Dermis blood vessel endothelial cell (primary cell): ENCODE data around the gene XRCC2. TPM values are rescaled to one million over a fixed set of nuclear protein-coding genes. Genes with fewer than 3 reads are reported as not detected.
"Not testable (repeated sequence)": the region's sequence is repeated elsewhere in the genome, so short reads cannot be mapped to it uniquely, and the experiment has no call there.

Source experiments
- DNase-seq: peaks from one replicate; pipeline ENCODE4 v3.0.0; 2010
- total RNA-seq: library from RNA; depleted of rRNA; stranded (reverse); fragments of >200 nt; gene quantifications from 2 replicates; pipeline ENCODE4 v1.2.3, GENCODE V29; 2014

The XRCC2 gene
- 3.1 and 7.0 TPM in 2 replicates for total RNA-seq

DNA sequence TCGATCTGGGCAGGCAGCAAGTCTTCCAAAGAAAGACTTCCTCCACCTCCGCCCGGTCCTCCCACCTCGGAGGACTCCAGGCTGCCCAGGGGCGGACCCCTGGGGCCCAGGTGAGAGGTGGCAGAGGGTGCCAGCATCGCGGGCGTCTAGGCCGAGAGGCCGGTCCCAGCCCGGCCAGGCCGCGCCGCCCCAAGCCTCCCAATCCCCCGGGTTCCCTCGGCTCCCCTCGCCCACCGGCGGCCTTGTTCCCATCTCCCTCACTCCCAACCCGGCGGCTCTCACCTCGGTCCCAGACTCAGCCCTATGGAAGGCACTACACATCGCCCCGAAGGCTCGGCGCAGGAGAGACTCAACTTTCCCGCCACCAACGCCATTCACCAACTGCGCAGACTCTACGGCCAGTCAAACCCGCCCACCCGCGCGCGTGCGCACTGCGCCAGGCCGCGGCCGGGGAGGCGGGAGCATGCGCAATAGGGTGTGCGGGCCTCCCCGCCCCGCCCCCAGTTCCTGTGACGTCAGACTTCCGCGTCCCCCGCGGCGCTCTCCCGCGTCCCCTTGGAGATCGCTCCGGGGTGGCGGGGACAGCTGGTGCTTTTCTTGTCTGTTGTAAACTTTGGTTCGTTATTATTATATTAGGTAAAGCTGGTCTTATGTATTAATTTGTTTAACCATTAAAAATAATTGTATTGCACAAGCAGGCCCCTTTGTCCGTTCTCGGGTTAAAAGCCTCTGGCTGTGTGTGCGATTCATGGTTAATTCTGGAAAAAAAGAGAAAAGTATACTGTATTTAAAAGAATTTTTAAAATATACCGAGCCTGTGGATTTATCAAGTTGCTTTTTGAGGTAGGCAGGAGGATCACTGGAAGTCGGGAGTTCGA, at the start of gene XRCC2:
TSS of gene XRCC2 (minus strand) at position 383 of the 878 bp plus-strand sequence. CDS start at position 321, 62 bp downstream.
- peak; percentile 93 for DNase-seq

DNA sequence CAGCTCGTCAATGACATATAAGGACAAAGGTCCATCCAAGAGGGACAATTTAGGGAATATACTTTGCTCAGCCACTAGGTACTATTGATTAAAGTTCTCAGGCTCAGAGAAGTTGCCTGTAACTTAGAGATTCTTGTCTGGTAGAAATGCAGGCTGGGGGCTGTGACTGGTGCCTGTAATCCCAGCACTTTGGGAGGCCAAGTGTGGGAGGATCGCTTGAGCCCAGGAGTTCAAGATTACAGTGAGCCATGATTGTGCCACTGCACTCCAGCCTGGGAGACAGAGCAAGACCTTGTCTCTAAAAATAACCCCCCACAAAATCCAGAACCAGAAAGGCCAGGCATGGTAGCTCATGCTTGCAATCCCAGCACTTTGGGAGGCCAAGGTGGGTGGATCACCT, 47.4 kb upstream of the XRCC2 start:
- DNase-seq = no peak

DNA sequence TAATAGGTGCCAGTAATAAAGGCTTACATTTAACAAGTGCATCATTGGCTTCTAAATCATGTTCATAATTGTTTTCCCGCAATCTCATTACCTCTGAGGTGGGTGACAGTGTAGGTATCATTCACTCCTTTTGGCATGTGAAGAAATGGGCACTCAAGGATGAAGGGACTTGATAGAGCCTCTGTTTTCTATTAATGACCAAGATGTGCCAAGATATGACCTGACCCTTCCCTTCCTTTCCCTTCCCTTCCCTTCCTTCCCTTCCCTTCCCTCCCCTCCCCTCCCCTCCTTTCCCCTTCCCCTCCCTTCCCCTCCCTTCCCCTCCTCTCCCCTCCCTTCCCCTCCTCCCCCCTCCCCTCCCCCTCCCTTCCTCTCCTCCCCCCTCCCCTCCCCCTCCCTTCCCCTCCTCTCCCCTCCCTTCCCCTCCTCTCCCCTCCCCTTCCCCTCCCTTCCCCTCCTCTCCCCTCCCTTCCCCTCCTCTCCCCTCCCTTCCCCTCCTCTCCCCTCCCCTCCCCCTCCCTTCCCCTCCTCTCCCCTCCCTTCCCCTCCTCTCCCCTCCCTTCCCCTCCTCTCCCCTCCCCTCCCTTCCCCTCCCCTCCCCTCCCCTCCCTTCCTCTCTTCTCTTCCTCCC, 36.6 kb upstream of the XRCC2 start:
- not testable (repeated sequence) for DNase-seq

DNA sequence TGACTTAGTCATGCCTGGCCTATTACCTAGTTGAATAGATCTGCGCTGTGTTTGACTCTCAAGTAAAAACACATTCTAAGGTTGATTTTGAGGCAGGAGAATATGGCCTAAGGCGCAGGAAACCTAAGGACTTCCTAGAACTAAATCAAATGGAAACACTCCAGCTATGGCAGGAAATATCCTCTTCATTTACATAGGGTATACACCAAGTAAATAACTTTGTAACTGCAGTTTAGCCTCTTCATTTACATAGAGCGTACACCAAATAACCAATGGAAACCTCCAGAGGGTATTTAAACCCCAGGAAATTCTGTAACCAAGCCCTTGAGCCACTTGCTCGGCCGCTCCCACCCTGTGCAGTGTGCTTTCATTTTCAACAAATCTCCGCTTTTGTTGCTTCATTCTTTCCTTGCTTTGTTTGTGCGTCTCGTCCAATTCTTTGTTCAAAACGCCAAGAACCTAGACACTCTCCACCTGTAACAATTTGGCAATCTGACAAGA, 35.6 kb upstream of the XRCC2 start:
- DNase-seq = no peak

DNA sequence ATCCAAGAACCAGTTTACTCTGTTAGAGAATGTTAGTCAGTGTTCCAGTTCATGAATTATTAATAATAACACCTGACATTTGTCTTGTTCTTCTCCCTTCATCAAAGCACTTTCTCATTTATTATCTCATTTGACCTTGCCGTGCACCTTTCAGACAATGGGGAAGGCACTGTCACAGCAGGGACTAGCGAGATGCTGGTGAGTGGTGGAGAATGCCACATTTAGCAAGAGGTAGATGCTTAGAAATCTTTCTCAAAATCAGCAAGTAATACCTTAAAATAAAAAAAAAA, 34.2 kb upstream of the XRCC2 start:
- no peak for DNase-seq

DNA sequence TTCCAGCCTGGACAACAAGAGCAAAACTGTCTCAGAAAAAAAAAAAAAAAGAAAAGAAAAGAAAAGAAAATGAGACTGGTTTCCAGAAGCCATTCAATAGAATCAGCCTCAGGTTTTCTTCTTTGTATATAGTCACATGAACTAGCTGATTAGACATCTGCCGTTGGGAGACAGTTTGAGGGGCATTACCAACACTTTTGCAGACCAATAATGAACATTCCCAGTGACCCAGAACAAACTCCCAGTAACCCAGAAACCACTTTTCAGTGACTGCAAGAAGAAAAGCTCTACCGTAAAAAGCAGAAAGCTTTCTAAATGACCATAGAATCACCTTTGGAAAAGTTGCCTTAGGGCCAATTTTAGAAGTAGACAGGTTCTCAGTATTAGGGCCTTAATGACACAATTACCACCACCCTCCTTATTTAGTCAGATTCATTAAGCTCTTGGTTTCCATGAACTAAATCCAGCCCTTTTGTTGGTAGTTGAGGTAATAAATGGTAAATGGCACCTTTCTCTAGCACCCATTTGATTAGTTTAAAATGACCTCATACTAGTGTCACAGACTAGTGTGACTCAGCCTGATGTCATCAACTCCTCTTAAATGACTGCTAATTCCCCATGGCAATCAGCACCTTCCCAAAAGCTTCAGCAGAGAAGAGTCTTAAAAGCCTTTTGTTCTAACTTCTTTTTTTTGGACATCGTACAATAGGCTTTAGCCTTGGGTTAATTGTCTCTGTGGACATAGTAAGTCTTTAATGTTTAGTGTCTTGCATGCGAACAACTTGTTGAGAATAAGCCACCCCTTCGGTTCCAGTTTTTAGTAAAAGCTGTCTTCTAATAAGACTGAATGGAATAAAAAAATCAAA, 33.6 kb upstream of the XRCC2 start:
- peak; percentile 19 for DNase-seq

DNA sequence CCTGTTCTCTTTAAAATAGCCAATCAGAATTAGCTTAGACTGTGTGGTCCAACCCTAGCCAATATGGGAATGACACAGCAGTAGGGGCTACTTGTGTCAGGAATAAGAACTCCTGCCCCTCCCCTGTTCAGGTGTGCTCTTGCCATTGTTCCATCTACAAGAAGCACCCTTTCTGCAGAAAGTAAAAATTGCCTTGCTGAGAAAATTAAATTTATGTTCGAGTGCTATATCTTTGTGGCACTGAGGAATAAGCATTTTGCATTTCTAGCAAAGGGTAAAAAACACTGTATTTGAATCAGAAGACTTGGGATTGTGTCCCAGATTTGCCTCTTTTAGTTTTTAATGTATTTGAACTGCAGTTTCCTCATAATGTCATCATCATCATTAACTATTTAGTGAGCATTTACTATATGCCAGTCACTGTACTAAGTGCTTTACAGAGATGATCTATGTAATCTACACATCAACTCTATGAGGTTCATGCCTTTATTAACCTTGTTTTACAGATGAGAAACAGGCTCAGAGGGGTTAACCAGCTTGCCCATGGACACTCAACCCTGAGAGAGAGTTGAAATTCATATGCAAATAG, 28.9 kb upstream of the XRCC2 start:
- no peak for DNase-seq

DNA sequence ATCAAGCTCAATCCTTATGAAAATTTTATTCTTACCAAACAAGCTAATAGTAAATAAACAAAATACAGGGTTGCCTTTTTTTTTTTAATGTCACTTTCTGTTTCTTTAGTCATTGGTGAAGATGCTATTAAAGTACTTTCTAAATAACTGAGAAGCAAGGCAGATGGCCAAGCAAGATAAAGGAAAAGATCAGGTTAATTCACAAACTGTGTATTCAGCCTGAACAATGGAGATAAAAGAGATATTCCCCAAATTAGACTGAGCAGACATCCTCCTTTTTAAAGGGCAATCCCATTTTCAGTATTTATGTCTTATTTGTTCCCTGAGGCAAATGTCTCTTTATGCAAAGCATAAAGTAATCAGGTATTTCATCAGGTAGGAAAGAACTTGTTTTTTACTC, 23.1 kb upstream of the XRCC2 start:
- DNase-seq = no peak

DNA sequence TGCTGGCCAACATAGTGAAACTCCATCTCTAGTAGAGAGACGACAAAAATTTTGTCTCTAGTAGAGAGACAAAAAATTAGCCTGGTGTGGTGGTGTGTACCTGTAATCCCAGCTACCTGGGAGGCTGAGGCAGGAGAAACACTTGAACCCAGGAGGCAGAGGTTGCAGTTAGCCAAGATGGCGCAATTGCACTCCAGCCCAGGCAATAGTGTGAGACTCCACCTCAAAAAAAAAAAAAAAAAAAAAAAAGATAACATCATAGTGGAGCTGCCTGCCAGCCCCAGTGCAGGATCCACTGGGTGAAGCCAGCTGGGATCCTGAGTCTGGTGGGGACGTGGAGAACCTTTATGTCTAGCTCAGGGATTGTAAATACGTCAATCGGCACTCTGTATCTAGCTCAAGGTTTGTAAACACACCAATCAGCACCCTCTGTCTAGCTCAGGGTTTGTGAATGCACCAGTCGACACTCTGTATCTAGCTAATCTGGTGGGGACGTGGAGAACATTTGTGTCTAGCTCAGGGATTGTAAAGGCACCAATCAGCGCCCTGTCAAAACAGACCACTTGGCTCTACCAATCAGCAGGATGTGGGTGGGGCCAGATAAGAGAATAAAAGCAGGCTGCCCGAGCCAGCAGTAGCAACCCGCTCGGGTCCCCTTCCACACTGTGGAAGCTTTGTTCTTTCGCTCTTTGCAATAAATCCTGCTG, 21.5 kb upstream of the XRCC2 start:
- DNase-seq = not testable (repeated sequence)

DNA sequence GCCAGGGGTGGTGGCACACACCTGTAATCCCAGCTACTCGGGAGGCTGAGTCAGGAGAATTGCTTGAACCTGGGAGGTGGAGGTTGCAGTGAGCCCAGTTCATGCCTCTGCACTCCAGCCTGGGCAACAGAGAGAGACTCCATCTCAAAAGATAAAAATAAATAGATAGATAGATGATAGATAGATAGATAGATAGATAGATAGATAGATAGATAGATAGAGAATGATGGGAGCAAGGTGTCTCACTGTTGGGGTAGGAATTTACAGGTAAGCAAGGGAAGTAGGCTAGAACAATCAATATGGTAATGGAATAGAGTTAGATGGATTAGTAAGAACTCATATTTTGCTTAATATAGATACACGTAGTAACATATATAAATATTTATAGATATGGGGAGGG, 16.3 kb upstream of the XRCC2 start:
- not testable (repeated sequence) for DNase-seq

DNA sequence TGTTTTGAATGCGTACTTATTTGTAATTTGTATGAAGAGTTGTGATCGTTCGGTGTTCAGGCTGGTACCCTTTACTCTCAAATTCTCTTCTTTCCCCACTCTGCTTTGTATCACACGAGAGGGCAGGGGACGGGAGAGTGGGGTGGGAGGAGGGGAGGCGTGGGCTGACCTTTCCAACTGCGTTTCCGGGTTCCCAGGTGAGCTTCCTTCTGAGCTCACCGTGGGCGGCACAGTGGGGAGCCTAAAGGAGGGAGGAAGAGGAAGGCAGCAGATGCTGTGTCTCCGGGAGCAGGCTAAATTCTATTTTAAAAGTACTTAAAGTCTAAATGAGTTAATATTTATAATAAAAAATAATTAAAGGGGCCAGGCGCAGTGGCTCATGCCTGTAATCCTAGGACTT, 7.4 kb upstream of the XRCC2 start:
- no peak for DNase-seq

DNA sequence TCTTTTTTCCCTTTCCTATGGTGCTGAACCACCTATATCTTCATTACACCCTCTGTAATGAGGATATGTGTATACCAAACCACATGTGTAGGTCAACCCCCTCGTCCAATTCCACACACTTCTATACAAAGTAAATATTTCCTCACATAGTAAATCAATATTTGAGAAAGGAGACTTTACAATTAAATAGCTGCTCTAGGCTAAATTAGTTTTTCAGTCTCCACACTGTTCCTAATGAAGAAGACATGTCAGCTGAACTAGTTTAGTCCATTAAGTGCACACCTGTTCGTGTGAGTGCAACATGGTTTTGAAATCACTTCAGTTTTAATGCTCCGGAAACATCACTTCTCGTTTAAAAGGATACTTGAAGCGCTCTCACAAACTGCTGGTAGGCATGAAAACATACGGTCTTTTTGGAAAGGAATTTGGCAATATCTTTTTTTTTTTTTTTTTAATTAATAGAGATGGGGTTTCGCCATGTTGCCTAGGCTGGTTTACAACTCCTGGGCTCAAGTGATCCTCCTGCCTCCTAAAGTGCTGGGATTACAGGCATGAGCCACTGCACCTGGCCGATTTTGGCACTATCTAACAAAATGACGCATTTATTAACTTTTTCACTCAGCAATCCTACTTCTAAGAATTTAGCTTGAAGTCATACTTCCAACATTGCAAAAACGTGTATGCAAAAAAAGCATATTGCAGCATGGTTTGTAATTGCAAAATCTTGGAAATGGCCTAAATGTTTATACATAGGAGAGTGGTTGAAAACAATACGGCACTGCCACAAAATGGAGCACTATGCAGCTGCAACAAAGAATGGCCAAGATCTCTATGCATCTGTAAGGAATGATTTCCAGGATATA, 2.1 kb upstream of the XRCC2 start:
- DNase-seq = no peak

DNA sequence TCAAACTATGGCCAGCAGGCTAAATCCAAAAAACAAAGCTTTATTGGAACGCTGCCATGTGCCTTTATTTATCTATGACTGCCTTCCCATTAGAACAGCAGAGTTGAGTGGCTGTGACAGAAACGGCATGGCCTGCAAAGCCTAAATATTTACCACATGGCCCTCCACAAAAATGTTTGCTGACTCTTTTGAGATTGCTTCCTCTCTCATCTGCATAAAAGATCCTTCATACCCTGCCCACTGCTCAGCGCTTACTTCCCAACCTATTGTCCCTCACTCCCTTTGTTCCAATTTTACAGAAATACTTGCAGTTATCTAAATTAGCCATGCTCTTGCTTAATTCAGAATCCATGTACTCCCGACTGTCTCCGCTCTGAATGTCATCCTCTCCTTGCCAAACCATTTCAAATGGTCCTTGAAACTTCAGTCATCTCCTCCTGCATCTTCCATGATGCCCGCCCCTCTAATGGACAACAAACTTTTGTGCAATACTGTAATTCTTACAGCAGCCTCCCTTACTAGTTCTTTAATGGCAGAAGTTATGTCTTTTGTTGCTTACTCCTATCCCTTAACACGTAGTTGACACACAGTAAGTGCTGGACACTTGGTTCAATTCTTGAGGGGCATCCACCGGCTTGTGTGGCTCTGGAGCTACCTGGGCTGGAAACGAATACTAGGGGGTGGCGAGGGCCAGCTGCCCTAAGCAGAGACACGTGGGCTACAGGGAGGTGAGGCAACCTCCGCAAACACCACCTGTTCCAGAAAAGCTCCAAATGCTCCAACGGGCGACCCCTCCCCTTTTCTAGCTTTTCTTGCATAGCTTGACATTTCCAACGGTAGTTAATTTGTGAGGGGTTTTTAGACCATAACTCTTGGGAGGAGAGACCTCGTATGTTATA, 832 bp downstream of the XRCC2 start:
- peak; percentile 13 for DNase-seq

DNA sequence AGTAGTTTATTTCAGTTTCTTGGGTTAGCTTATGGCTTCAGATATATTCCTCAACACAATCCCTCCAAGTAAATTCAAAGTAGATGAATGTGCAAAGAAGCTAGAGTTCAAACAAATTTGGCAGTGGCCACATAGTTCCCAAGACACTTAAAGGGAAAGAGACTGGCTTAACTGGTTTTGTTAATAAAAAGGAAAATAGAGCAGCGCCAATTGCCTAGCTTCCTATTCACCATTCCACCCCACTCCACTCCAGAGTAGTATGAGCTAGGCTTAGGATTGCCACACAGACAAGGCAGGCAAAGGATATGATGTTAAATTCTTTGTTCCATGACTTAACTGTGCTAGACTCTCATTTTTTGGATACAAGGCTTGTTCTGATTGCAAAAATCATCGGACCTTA, 2.0 kb downstream of the XRCC2 start:
- DNase-seq = no peak

DNA sequence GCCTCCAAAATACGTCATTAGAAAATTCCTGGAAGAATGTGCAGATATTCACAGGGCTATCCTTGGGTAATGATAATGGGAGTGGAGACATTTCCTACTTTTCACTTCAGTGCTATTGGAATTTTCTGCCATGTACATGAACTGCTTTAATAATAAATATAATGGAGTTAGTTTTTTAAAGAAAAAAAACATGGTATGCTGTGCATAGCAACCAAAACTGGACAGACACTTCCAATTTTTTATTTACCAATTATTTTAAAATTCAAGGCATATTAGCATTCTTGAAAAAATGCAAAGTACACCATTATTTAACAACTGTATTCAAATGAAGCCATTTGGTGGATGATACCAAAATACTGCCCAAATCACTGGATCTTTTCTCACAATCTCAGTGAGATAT, 3.3 kb downstream of the XRCC2 start:
- no peak for DNase-seq

DNA sequence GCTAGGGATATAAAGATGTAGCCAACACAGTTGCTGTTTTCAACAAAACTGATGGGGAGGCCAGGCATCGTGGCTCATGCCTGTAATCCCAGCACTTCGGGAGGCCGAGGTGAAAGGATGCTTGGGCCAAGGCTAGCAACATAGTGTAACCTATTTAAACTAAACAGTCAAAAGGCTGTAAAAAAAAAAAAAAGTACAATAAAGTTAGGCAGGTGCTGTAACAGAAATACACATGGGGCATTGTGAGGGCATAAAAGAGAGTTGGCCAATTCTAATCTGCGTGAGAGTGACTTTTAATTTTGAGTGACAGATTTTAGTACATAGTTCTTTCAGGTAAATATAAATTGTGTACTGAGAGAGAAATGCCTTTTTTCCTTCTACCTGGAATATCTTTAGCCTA, 6.2 kb downstream of the XRCC2 start:
- no peak for DNase-seq

DNA sequence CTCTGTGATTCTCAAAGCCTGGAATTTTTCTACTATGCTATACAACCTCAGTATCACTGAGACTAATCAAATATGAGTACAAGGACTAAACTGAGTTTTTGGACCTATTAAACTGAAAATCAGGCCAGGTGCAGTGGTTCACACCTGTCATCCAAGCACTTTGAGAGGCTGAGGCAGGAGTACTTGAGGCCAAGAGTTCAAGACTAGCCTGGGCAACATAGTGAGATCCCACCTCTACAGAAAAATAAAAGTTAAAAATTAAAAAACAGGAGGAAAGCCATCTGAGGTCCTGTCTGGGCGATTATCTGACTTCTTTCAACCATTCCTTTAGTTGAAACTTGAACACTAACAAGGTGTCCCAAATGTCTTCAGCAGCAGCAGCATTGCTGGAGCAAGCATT, 7.0 kb downstream of the XRCC2 start:
- no peak for DNase-seq

DNA sequence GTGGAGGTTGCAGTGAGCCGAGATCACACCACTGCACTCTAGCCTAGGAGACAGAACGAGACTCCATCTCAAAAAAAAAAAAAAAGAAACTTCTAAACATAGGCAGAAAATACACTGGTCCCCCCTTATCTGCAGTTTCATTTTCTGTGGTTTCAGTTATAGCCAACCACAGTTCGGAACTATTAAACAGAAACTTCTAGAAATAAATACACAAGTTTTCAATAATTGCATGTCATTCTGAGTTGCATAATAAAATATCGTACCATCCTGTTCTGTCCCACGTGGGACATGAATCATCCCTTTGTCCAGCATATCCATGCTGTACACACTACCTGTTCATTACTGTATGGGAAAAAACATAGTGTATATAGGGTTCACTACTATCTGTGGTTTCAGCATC, 8.0 kb downstream of the XRCC2 start:
- peak; percentile 17 for DNase-seq

DNA sequence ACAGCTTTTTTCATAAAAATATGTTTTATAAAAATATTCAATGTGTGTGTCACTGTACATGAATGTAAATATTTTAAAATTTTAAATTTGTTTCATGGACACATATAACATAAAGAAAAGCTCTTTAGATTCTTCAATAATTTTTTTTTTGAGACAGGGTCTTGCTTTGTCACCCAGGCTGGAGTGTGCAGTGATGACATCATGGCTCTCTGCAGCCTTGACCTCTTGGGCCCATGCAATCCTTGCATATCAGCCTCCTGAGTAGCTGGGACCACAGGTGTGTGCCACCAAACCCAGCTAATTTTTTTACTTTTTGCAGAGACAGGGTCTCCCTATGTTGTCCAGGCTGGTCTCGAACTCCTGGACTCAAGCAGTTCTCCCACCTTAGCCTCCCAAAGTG, 9.9 kb downstream of the XRCC2 start:
- no peak for DNase-seq

DNA sequence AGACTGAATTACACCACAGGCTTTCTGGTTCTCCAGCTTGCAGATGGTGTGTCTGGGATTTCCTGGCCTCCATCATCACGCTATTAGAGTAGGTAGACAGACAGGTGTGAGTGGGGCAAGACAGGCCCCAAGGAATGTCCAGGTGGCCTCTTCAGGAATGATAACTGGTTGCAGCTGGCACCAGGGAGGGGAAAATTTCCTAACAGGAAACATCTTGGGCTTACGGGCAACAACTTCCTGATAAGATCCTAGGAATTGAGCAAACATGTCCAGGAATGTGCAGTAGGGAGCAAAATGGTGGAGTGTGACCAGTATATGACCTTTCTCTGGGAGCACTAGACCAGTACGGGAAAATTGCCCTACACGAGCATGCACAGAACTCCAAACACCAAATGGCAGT, 11.3 kb downstream of the XRCC2 start:
- DNase-seq = peak; percentile 80
